LNCAP (cell line): ENCODE data around the gene NEK7.

Source experiments
- CTCF ChIP-seq: fragments of 450-650 bp; IDR thresholded peaks from 2 replicates; pipeline ENCODE4 v1.5.1; 2017; ENCODE audit warnings: mild to moderate bottlenecking

The NEK7 gene

DNA sequence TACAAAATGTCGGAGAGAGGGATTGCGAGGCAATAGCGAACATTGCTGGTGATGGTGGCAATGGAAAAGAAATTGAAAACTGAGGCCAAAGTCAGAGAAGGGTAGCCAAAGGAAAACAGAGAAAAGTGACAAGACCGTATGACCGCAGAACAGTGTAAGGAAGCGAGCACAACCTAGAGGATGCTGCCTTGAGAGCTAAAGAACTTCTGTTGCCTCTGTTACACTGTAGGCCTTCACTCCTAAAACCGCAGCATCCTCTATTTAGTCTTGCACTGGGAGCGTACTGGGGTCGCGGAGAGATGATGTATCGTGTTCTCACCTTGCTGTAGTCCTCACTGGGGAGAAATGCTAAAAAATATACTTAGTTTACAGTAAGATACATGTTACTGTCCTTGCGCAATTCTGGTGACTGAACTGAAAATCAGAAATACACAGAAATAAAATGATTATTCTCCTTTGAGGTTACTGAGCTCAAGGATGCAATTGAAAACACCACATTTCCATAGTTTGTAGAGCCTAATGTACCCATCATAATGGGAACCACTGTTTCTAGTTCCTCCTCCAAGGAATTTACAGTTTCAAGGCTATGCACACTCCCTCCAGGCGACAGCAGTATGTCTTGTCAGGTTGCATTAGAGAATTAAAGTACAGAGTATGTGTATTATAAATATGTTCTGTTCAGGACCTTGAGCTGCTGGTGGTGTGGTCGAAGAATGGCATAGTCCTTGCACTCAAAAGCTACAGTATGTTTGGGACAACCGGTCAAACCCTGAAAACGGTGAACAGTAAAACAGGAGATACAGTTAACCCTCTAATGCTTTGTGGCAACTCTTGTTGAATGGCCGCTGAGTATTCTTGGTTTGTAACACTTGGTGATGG lies 1.3 kb downstream of the NEK7 start:
- no peak for TF ChIP-seq CTCF

- no peak for TF ChIP-seq CTCF
Measured at GRCh38 chr1:198158735-198159589, 2.2 kb downstream of the NEK7 start.

GRCh38 chr1:198160222-198160621 lies 3.4 kb downstream of the NEK7 start:
- TF ChIP-seq CTCF, result no peak

DNA sequence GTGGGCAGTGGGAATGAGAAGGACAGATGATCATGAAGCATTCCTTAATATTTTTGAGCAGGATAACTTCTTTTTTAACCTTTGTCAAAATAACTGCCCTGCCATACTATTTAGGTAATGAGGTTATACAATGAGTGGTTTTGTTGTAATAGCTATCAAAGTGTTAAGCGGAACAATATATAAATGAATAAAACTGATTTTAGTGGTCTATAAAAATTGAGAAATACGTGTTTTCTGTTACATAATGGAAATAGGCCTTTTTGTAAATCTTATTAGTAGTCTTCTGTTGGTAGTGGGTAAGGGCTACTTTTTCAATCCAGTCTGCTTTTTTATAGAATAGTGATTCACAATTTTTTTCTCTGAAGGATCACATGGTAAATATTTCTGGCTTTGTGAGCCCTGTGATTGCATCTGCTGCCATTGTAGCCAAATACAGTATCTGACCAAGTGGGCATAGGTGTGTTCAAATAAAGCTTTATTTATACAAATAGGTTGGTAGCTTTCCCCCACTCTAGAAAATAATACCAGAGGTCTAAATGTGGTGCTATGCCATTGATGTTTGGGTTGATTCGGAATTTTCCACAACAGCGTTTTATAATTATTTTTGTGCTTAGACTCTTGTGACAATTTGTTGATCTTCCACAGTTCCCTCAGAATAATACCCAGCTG lies 4.3 kb downstream of the NEK7 start:
- no peak for TF ChIP-seq CTCF

DNA sequence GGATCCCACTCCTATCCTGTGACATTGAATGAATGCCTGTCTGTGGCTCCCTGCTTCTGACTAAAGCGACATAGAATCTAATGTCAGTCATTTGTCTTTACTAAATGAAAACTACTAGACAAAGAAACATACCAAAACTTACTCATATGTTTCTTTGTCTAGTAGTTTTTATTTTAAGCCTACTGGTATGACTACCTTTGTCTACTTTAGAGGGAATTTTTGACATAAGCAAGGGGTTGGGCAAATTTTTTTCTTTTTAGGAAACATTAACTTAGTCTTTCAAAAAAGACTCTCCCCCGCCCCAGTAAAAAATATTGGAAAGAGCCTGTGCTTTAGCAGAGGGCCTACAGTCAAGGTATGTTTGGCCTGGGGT lies 4.9 kb downstream of the NEK7 start:
- TF ChIP-seq CTCF, result no peak

DNA sequence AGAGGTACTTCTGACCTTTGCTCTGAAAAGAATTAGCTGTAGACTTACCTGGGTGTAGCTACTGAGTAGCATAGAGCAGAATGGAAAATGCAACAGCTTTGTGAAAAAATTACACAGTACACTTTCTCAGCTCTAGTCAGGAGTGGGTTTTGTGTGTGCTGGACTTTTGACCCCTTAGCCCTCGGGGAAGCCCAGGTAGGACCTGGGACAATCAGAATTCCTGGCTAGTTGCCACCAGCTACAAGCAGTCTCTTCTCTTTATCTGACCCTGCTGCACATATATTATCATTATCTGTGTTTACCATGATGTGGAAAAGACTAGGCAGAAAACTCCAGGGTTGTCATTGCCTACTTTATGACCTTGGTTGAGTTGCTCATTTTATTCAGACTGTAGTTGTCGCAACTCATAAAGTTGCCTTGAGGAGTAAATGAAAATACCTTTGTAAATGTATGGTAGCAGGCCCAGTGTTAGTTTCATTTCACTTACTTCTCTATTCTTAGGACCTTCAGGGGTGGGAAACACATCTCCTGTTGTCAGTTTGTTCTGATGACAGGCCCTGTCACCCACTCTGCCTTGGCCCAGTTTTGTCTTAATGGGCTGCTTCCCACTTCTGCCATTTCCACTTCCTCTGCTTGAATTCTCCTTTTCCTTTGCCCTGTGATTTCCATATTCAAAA lies 5.4 kb downstream of the NEK7 start:
- no peak for TF ChIP-seq CTCF
